LHCN-M2 (cell line): ENCODE results near the gene CD34. TPM values are rescaled to one million over a fixed set of nuclear protein-coding genes. Genes with fewer than 3 reads are reported as not detected.

Source experiments
- DNase-seq: peaks from one replicate; pipeline ENCODE4 v3.0.0-alpha.2; 2012; ENCODE audit warnings: low read depth
- total RNA-seq: library from RNA; depleted of rRNA; stranded (reverse); fragments of >200 nt; gene quantifications from 2 replicates; pipeline ENCODE4 v1.2.3, GENCODE V29; 2014; rRNA removed

Gene CD34
- total RNA-seq, 1 experiment from 2014 or later = 2.1 TPM

- no peak for DNase-seq
Observed at GRCh38 chr1:207835958-207836357, 75.0 kb downstream of the CD34 start.

- DNase-seq = no peak
Observed at GRCh38 chr1:207833956-207834660, 76.8 kb downstream of the CD34 start.

GRCh38 chr1:207833381-207833780 lies 77.5 kb downstream of the CD34 start:
- no peak for DNase-seq

- DNase-seq = no peak
Observed at GRCh38 chr1:207832796-207833195, 78.1 kb downstream of the CD34 start.

GRCh38 chr1:207831517-207832327 lies 79.2 kb downstream of the CD34 start:
- DNase-seq = no peak

Other genes starting within 250 kb of the CD34 start
- gene CD46, start 159.1 kb downstream of the CD34 start, total RNA-seq = 68.5 and 72.6 TPM in 2 replicates